GM23248 (cell line): ENCODE results near the gene DOCK9. TPM values are rescaled to one million over a fixed set of nuclear protein-coding genes. Genes with fewer than 3 reads are reported as not detected.

Source experiments
- DNase-seq: peaks from one replicate; pipeline ENCODE4 v3.0.0-alpha.2; 2015
- H2AFZ ChIP-seq: fragments of 200-600 bp; sonication (generic); 2 replicates; pipeline ENCODE4 v1.6.1; 2016; ENCODE audit warnings: antibody characterized with exemption
- H3F3A ChIP-seq: fragments of 200-600 bp; sonication (generic); 2 replicates; pipeline ENCODE4 v1.6.1; 2016; ENCODE audit warnings: mild to moderate bottlenecking, antibody characterized with exemption, mixed run types; ENCODE audit not compliant: insufficient read depth
- H3K27ac ChIP-seq: fragments of 200-600 bp; sonication (generic); 2 replicates; pipeline ENCODE4 v1.5.1; 2016; ENCODE audit warnings: mild to moderate bottlenecking
- H3K27me3 ChIP-seq: fragments of 200-600 bp; sonication (generic); replicated peaks from 2 replicates; pipeline ENCODE4 v1.6.1; 2016; ENCODE audit warnings: mild to moderate bottlenecking; ENCODE audit not compliant: insufficient read depth
- H3K36me3 ChIP-seq: fragments of 200-600 bp; sonication (generic); 2 replicates; pipeline ENCODE4 v1.6.1; 2016; ENCODE audit warnings: low read depth, mild to moderate bottlenecking
- H3K4me1 ChIP-seq: fragments of 200-600 bp; sonication (generic); 2 replicates; pipeline ENCODE4 v1.6.1; 2016; ENCODE audit warnings: mild to moderate bottlenecking; ENCODE audit not compliant: insufficient read depth
- H3K4me2 ChIP-seq: fragments of 200-600 bp; sonication (generic); one replicate; pipeline ENCODE4 v1.6.1; 2016; ENCODE audit warnings: mild to moderate bottlenecking; ENCODE audit not compliant: unreplicated experiment
- H3K4me3 ChIP-seq: fragments of 200-600 bp; sonication (generic); 2 replicates; pipeline ENCODE4 v1.5.1; 2016; ENCODE audit warnings: mild to moderate bottlenecking
- H3K79me2 ChIP-seq: fragments of 200-600 bp; sonication (generic); 2 replicates; pipeline ENCODE4 v1.6.1; 2016; ENCODE audit warnings: mild to moderate bottlenecking; ENCODE audit not compliant: insufficient read depth
- H3K9ac ChIP-seq: fragments of 200-600 bp; sonication (generic); 2 replicates; pipeline ENCODE4 v1.6.1; 2016; ENCODE audit warnings: mild to moderate bottlenecking
- H3K9me2 ChIP-seq: fragments of 200-600 bp; sonication (generic); 2 replicates; pipeline ENCODE4 v1.6.1; 2016; ENCODE audit warnings: mixed run types, mild to moderate bottlenecking, moderate library complexity; ENCODE audit not compliant: insufficient read depth
- H3K9me3 ChIP-seq: fragments of 200-600 bp; sonication (generic); one replicate; pipeline ENCODE4 v1.6.1; 2017; ENCODE audit warnings: low read depth
- H4K20me1 ChIP-seq: fragments of 200-600 bp; sonication (generic); 2 replicates; pipeline ENCODE4 v1.6.0; 2016; ENCODE audit not compliant: insufficient read depth
- EZH2 ChIP-seq: fragments of 200-600 bp; sonication (generic); IDR thresholded peaks from 2 replicates; pipeline ENCODE4 v1.6.1; 2018; ENCODE audit warnings: antibody characterized with exemption, mild to moderate bottlenecking; ENCODE audit not compliant: insufficient read depth, poor library complexity, severe bottlenecking
- EZH2phosphoT487 ChIP-seq: fragments of 200-600 bp; sonication (generic); IDR thresholded peaks from 2 replicates; pipeline ENCODE4 v1.6.1; 2018; ENCODE audit warnings: antibody characterized with exemption, moderate library complexity, mild to moderate bottlenecking, low read depth; ENCODE audit not compliant: insufficient read depth
- WGBS, 2 experiments: methylation state at CpG; one replicate each; pipeline ENCODE4 v1.1.6; 2015 to 2017; ENCODE audit warnings: low lambda C conversion rate in 2 of 2, low coverage in 1 of 2; ENCODE audit errors: missing lambda C conversion rate in 2 of 2; 5-methylcytosine and 5-hydroxymethylcytosine counted together
- in situ Hi-C: fragments of 300-500 bp; cut with MboI; formaldehyde crosslinking; loops from 2 replicates; pipeline ENCODE4 v1.15.0; 2020
- polyA plus RNA-seq: library from polyadenylated mRNA; unstranded; fragments of >200 nt; fragmentation: Nextera tagmentation; extraction: Ambion mirVana; gene quantifications from 2 replicates; pipeline ENCODE4 v1.2.1, GENCODE V29; 2016
- total RNA-seq: library from RNA; depleted of rRNA; stranded (reverse); fragments of >200 nt; shearing (Covaris generic); gene quantifications from 2 replicates; pipeline ENCODE4 v1.2.3, GENCODE V29; 2014

Gene DOCK9
- total and polyA plus RNA-seq, 2 experiments from 2014 or later = 3.2 to 21.2 TPM

- no peaks in the 10 kb centered on the region for H3K9me3 ChIP-seq
- peaks cover 12% of the 10 kb centered on the region; the same call in 1 of the 2 replicates for H3F3A ChIP-seq
- in situ Hi-C loops = no loop called here
- TF ChIP-seq EZH2phosphoT487 (no peak), EZH2 (no peak)
- no peak for DNase-seq
- no peaks in the 10 kb centered on the region for H3K27me3 ChIP-seq
- H3K36me3 ChIP-seq = no peaks in the 10 kb centered on the region
- H3K4me3 ChIP-seq = no peak overlapping the region
- no peaks in the 10 kb centered on the region for H4K20me1 ChIP-seq
- H3K27ac ChIP-seq = no peak overlapping the region
- no peaks in the 10 kb centered on the region for H3K9me2 ChIP-seq
- H3K4me1 ChIP-seq = peaks cover 25% of the 10 kb centered on the region
- 98% methylated on average over 2 of the region's 2 CpGs for WGBS, 2 experiments
- H2AFZ ChIP-seq = no peak overlapping the region
- no peaks in the 10 kb centered on the region for H3K79me2 ChIP-seq
- H3K4me2 ChIP-seq = no peak overlapping the region
- no peak overlapping the region for H3K9ac ChIP-seq
These were observed 22.3 kb upstream of the DOCK9 start for GRCh38 chr13:99000137-99000536.

- no peak overlapping the region for H3K4me3 ChIP-seq
- H3K79me2 ChIP-seq = no peaks in the 10 kb centered on the region
- H3F3A ChIP-seq = peaks cover 12% of the 10 kb centered on the region; the same call in 1 of the 2 replicates
- H3K4me1 ChIP-seq = peaks cover 25% of the 10 kb centered on the region
- WGBS, 2 experiments = 28 to 30% methylated on average over 2 of the region's 2 CpGs
- H3K9me3 ChIP-seq = no peaks in the 10 kb centered on the region
- no peak for TF ChIP-seq EZH2
- no peak for TF ChIP-seq EZH2phosphoT487
- H4K20me1 ChIP-seq = no peaks in the 10 kb centered on the region
- DNase-seq = peak; percentile 17
- no peaks in the 10 kb centered on the region for H3K9me2 ChIP-seq
- no peak overlapping the region for H3K4me2 ChIP-seq
- in situ Hi-C loops = no loop called here
- no peaks in the 10 kb centered on the region for H3K36me3 ChIP-seq
- H2AFZ ChIP-seq = no peak overlapping the region
- H3K27me3 ChIP-seq = no peaks in the 10 kb centered on the region
- H3K9ac ChIP-seq = no peak overlapping the region
- H3K27ac ChIP-seq = no peak overlapping the region
These were observed 21.7 kb upstream of the DOCK9 start for GRCh38 chr13:98999639-98999952.

DNA sequence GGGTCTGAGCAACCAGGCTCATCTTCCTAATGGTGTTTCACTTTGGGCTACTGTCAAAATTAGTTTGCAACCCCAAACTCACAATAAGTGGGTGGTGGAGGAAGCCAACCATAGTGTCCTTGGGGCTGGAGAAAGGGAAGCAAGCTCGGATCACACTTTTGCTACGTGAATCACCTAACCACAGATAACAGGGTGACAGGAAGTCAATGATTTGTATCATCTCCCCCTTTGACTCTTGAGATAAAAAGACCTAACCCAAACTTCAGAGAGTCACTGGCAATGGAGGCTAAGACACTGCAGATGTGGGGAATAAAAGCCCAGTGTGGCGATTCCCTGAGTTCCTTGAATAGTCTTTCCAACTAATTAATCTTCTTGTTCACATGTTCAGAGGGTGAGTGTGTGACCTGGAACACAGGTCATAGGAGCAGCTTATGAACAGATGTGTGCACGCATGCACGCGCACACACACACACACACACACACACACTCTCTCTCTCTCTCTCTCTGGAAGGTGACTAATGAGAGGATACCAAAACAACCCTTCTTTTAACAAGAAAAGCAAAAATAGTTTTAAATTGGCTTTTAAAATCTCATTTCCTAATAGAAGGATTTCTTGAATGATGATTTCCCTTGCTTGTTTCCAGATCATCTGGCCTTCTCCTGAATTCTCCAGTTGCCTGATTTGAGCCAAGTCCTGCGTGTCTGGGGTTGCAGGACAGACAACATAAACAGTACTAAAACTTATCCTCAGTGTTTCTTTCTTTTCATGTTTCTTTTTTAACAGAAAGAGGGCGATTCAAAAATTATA is 21.2 kb upstream of the DOCK9 start:
- Histone ChIP-seq H4K20me1 (no peaks in the 10 kb centered on the region), H3K4me2 (no peak overlapping the region), H3K36me3 (no peaks in the 10 kb centered on the region), H3K27ac (peak overlapping the region; percentile 40; the same call in 1 of the 2 replicates), H3K79me2 (no peaks in the 10 kb centered on the region), H3K9ac (no peak overlapping the region), H3K9me2 (no peaks in the 10 kb centered on the region), H3K9me3 (no peaks in the 10 kb centered on the region), H3K4me3 (no peak overlapping the region), H3F3A (peaks cover 12% of the 10 kb centered on the region; the same call in 1 of the 2 replicates), H3K27me3 (no peaks in the 10 kb centered on the region), H3K4me1 (peaks cover 25% of the 10 kb centered on the region), H2AFZ (no peak overlapping the region)
- in situ Hi-C loops = no loop called here
- WGBS, 2 experiments = 35 to 36% methylated on average over 8 of the region's 8 CpGs
- no peak for TF ChIP-seq EZH2
- TF ChIP-seq EZH2phosphoT487 = no peak
- peak; percentile 35 for DNase-seq

GRCh38 chr13:98997738-98998641 is 20.1 kb upstream of the DOCK9 start:
- Histone ChIP-seq H3K4me1 (peaks cover 25% of the 10 kb centered on the region), H3K27ac (peak overlapping the region; percentile 40), H3K79me2 (no peaks in the 10 kb centered on the region), H3F3A (peaks cover 12% of the 10 kb centered on the region; the same call in 1 of the 2 replicates), H3K9me3 (no peaks in the 10 kb centered on the region), H4K20me1 (no peaks in the 10 kb centered on the region), H2AFZ (no peak overlapping the region), H3K27me3 (no peaks in the 10 kb centered on the region), H3K4me3 (no peak overlapping the region), H3K36me3 (no peaks in the 10 kb centered on the region), H3K9ac (no peak overlapping the region), H3K9me2 (no peaks in the 10 kb centered on the region), H3K4me2 (peak overlapping the region; percentile 20)
- TF ChIP-seq EZH2phosphoT487 (no peak), EZH2 (no peak)
- 15 to 19% methylated on average over 9 of the region's 9 CpGs for WGBS, 2 experiments
- in situ Hi-C loops = no loop called here
- DNase-seq = peak; percentile 72
